Neural cell (in vitro differentiated cells): ENCODE data around the gene TYW1B. TPM values are rescaled to one million over a fixed set of nuclear protein-coding genes. Genes with fewer than 3 reads are reported as not detected.

Experiments used
- H2AFZ ChIP-seq: fragments of 200-600, 300-800 bp; sonication (generic), shearing (Covaris generic); 2 replicates; pipeline ENCODE4 v1.6.0; 2014; ENCODE audit warnings: low read depth, mild to moderate bottlenecking, antibody characterized with exemption, low read length, moderate library complexity
- H3F3A ChIP-seq: fragments of 200-600 bp; shearing (Covaris generic); 2 replicates; pipeline ENCODE4 v1.6.1; 2016; ENCODE audit warnings: mild to moderate bottlenecking, moderate library complexity, mixed read lengths, antibody characterized with exemption, low read length; ENCODE audit not compliant: insufficient read depth, poor library complexity, severe bottlenecking
- H3K27ac ChIP-seq: fragments of 200-600, 300-800 bp; sonication (generic), shearing (Covaris generic); 2 replicates; pipeline ENCODE4 v1.5.1; 2014; ENCODE audit warnings: mild to moderate bottlenecking, low read length, moderate library complexity
- H3K27me3 ChIP-seq: fragments of 300-800, 200-600 bp; sonication (generic), shearing (Covaris generic); 2 replicates; pipeline ENCODE4 v1.6.0; 2014; ENCODE audit warnings: mild to moderate bottlenecking, low read depth, low read length, moderate library complexity; ENCODE audit not compliant: insufficient read depth
- H3K36me3 ChIP-seq: fragments of 300-800, 200-600 bp; sonication (generic), shearing (Covaris generic); 2 replicates; pipeline ENCODE4 v1.5.1; 2014; ENCODE audit warnings: mild to moderate bottlenecking, antibody characterized with exemption, low read length, moderate library complexity; ENCODE audit not compliant: insufficient read depth
- H3K4me2 ChIP-seq: fragments of 300-800, 200-600 bp; sonication (generic), shearing (Covaris generic); 2 replicates; pipeline ENCODE4 v1.6.0; 2014; ENCODE audit warnings: mild to moderate bottlenecking, low read length
- H3K4me3 ChIP-seq: fragments of 300-800, 200-600 bp; sonication (generic), shearing (Covaris generic); 2 replicates; pipeline ENCODE4 v1.5.1; 2014; ENCODE audit warnings: mild to moderate bottlenecking, low read length, moderate library complexity
- H3K79me2 ChIP-seq: fragments of 200-600 bp; shearing (Covaris generic); replicated peaks from 2 replicates; pipeline ENCODE4 v1.6.0; 2014; ENCODE audit warnings: mild to moderate bottlenecking, low read length, moderate library complexity; ENCODE audit not compliant: insufficient read depth
- H3K9ac ChIP-seq: fragments of 300-800, 200-600 bp; sonication (generic), shearing (Covaris generic); 2 replicates; pipeline ENCODE4 v1.6.1; 2016; ENCODE audit warnings: mild to moderate bottlenecking, low read length, mixed read lengths
- H3K9me2 ChIP-seq: fragments of 200-600 bp; shearing (Covaris generic); 2 replicates; pipeline ENCODE4 v1.6.1; 2016; ENCODE audit warnings: mild to moderate bottlenecking, low read length, mixed read lengths; ENCODE audit not compliant: insufficient read depth
- H3K9me3 ChIP-seq: fragments of 200-600, 300-800 bp; sonication (generic), shearing (Covaris generic); 2 replicates; pipeline ENCODE4 v1.6.1; 2016; ENCODE audit warnings: mild to moderate bottlenecking, mixed run types, low read length, moderate library complexity, mixed read lengths
- H4K20me1 ChIP-seq: fragments of 200-600 bp; shearing (Covaris generic); 2 replicates; pipeline ENCODE4 v1.6.1; 2016; ENCODE audit warnings: mild to moderate bottlenecking, mixed run types; ENCODE audit not compliant: insufficient read depth
- EP300 ChIP-seq: fragments of 450-650 bp; conservative IDR thresholded peaks from 2 replicates; pipeline ENCODE4 v1.6.1; 2014; ENCODE audit warnings: antibody characterized with exemption, mild to moderate bottlenecking, moderate library complexity; ENCODE audit not compliant: poor library complexity, severe bottlenecking
- EZH2 ChIP-seq: fragments of 200-600, 300-800 bp; shearing (Covaris generic), sonication (generic); IDR thresholded peaks from 2 replicates; pipeline ENCODE4 v1.6.1; 2014; ENCODE audit warnings: antibody characterized with exemption, low read length, borderline replicate concordance, mild to moderate bottlenecking; ENCODE audit not compliant: insufficient read depth, poor library complexity, severe bottlenecking
- MXI1 ChIP-seq: fragments of 450-650 bp; conservative IDR thresholded peaks from 2 replicates; pipeline ENCODE4 v1.6.1; 2014; ENCODE audit warnings: antibody characterized with exemption, mild to moderate bottlenecking; ENCODE audit not compliant: poor library complexity, severe bottlenecking
- POLR2AphosphoS5 ChIP-seq: IDR thresholded peaks from 2 replicates; pipeline ENCODE4 v1.6.1; 2012
- RAD21 ChIP-seq: fragments of 450-650 bp; conservative IDR thresholded peaks from 2 replicates; pipeline ENCODE4 v1.6.1; 2014; ENCODE audit warnings: antibody characterized with exemption, mild to moderate bottlenecking, moderate library complexity
- SMC3 ChIP-seq: fragments of 450-650 bp; conservative IDR thresholded peaks from 2 replicates; pipeline ENCODE4 v1.6.1; 2014; ENCODE audit warnings: antibody characterized with exemption, mild to moderate bottlenecking, moderate library complexity; ENCODE audit not compliant: poor library complexity
- TAF1 ChIP-seq: IDR thresholded peaks from 2 replicates; pipeline ENCODE4 v1.6.1; 2012; ENCODE audit warnings: low read depth
- polyA plus RNA-seq: library from polyadenylated mRNA; depleted of rRNA; stranded (reverse); fragments of >200 nt; gene quantifications from 2 replicates; pipeline ENCODE4 v1.2.3, GENCODE V29; 2014
- TF ChIP-seq, protein P1 (sequence below): fragments of 450-650 bp; IDR thresholded peaks from 2 replicates; pipeline ENCODE4 v1.5.1; 2014; ENCODE audit warnings: antibody characterized with exemption, mild to moderate bottlenecking, moderate library complexity; ENCODE audit not compliant: poor library complexity, severe bottlenecking
- TF ChIP-seq, protein P2 (sequence below): IDR thresholded peaks from 2 replicates; pipeline ENCODE4 v1.6.1; 2012; ENCODE audit warnings: borderline replicate concordance

The TYW1B gene
- polyA plus RNA-seq, 1 donor from 2014 or later = 0.97 TPM

DNA sequence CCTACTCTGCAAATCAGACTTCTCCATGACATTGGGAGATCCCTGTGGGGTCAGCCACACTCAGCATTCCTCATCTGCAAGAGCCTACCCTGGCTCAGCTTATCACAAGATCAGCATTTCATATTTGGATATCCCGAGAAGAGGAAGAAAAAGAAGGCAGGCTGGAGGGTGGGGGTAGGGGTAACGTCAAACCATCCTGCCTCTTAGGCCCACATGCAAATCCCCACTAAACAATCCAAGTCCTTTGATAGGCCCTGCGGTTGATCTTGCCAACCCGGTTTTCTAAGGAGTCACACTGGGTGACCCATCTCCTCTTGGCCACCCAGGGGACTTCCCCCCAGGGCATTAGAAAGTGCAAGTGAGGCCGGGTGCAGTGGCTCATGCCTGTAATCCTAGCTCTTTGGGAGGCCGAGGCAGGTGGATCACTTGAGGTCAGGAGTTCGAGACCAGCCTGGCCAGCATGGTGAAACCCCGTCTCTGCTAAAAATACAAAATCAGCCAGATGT lies 287.8 kb downstream of the TYW1B start:
- Histone ChIP-seq H3K9ac (no peak overlapping the region), H3K4me2 (no peak overlapping the region), H3K36me3 (no peaks in the 10 kb centered on the region), H3F3A (no peaks in the 10 kb centered on the region), H3K9me2 (no peaks in the 10 kb centered on the region), H4K20me1 (no peaks in the 10 kb centered on the region), H3K9me3 (no peaks in the 10 kb centered on the region), H3K79me2 (no peaks in the 10 kb centered on the region), H3K27me3 (no peaks in the 10 kb centered on the region), H2AFZ (no peak overlapping the region), H3K27ac (no peak overlapping the region), H3K4me3 (no peak overlapping the region)
- no peak for TF ChIP-seq SMC3
- TF ChIP-seq EP300 = no peak
- no peak for TF ChIP-seq TAF1
- TF ChIP-seq RAD21 = no peak
- TF ChIP-seq, protein P1, sequence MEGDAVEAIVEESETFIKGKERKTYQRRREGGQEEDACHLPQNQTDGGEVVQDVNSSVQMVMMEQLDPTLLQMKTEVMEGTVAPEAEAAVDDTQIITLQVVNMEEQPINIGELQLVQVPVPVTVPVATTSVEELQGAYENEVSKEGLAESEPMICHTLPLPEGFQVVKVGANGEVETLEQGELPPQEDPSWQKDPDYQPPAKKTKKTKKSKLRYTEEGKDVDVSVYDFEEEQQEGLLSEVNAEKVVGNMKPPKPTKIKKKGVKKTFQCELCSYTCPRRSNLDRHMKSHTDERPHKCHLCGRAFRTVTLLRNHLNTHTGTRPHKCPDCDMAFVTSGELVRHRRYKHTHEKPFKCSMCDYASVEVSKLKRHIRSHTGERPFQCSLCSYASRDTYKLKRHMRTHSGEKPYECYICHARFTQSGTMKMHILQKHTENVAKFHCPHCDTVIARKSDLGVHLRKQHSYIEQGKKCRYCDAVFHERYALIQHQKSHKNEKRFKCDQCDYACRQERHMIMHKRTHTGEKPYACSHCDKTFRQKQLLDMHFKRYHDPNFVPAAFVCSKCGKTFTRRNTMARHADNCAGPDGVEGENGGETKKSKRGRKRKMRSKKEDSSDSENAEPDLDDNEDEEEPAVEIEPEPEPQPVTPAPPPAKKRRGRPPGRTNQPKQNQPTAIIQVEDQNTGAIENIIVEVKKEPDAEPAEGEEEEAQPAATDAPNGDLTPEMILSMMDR = no peak
- no peak for TF ChIP-seq MXI1
- TF ChIP-seq EZH2 = no peak
- TF ChIP-seq, protein P2, sequence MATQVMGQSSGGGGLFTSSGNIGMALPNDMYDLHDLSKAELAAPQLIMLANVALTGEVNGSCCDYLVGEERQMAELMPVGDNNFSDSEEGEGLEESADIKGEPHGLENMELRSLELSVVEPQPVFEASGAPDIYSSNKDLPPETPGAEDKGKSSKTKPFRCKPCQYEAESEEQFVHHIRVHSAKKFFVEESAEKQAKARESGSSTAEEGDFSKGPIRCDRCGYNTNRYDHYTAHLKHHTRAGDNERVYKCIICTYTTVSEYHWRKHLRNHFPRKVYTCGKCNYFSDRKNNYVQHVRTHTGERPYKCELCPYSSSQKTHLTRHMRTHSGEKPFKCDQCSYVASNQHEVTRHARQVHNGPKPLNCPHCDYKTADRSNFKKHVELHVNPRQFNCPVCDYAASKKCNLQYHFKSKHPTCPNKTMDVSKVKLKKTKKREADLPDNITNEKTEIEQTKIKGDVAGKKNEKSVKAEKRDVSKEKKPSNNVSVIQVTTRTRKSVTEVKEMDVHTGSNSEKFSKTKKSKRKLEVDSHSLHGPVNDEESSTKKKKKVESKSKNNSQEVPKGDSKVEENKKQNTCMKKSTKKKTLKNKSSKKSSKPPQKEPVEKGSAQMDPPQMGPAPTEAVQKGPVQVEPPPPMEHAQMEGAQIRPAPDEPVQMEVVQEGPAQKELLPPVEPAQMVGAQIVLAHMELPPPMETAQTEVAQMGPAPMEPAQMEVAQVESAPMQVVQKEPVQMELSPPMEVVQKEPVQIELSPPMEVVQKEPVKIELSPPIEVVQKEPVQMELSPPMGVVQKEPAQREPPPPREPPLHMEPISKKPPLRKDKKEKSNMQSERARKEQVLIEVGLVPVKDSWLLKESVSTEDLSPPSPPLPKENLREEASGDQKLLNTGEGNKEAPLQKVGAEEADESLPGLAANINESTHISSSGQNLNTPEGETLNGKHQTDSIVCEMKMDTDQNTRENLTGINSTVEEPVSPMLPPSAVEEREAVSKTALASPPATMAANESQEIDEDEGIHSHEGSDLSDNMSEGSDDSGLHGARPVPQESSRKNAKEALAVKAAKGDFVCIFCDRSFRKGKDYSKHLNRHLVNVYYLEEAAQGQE = no peak
- TF ChIP-seq POLR2AphosphoS5 = no peak

DNA sequence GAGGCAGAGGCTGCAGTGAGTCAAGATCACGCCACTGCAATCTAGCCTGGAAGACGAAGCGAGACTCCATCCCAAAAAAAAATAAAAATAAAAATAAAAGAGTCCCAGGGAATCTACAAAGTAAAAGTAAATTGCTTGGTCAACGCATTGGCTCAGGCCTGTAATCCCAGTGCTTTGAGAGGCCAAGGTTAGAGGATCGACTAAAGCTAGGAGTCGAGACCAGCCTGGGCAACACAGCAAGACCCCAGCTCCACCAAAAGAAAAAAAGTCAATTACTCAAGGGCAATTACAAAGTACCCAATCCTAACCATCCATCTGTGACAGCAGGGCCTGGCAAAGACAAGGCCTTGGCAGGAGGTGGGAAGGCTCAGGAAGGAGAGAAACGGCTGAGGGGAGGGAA lies 288.3 kb downstream of the TYW1B start:
- Histone ChIP-seq H3K79me2 (no peaks in the 10 kb centered on the region), H3K9ac (no peak overlapping the region), H2AFZ (no peak overlapping the region), H3K36me3 (no peaks in the 10 kb centered on the region), H4K20me1 (no peaks in the 10 kb centered on the region), H3K4me2 (no peak overlapping the region), H3K27me3 (no peaks in the 10 kb centered on the region), H3K9me2 (no peaks in the 10 kb centered on the region), H3K27ac (no peak overlapping the region), H3K4me3 (no peak overlapping the region), H3K9me3 (no peaks in the 10 kb centered on the region), H3F3A (no peaks in the 10 kb centered on the region)
- TF ChIP-seq, protein P2 = no peak
- TF ChIP-seq EZH2 = no peak
- TF ChIP-seq POLR2AphosphoS5 = no peak
- TF ChIP-seq EP300 = no peak
- no peak for TF ChIP-seq RAD21
- TF ChIP-seq, protein P1 = no peak
